Stimulated activated CD8-positive, alpha-beta memory T cell treated with anti-CD3 and anti-CD28 coated beads, Interleukin-2, amount 100 ng/mL, for 48 hours (primary cell): ENCODE results near the gene TPBG.
"Not testable (repeated sequence)": the region's sequence is repeated elsewhere in the genome, so short reads cannot be mapped to it uniquely, and the experiment has no call there.

Experiments
- DNase-seq, 2 donors: peaks; one replicate each; pipeline ENCODE4 v3.0.0-alpha.2; 2020; ENCODE audit warnings: low read depth in 2 of 2

The TPBG gene

DNA sequence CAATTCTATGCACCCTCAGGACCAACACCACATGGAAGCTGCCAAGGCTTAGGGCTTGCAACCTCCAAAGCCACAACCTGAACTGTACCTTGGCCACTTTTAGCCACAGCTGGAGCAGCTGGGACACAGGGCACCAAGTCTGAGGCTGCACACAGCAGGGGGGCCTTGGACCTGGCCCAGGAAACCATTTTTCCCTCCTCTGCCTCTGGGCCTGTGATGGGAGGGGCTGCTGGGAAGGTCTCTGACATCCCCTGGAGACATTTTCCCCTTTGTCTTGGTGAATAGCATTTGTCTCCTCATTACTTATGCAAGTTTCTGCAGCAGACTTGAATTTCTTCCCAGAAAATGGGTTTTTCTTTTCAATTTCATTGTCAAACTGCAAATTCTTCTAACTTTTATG, 13.0 kb downstream of the TPBG start:
- DNase-seq, result no peak

DNA sequence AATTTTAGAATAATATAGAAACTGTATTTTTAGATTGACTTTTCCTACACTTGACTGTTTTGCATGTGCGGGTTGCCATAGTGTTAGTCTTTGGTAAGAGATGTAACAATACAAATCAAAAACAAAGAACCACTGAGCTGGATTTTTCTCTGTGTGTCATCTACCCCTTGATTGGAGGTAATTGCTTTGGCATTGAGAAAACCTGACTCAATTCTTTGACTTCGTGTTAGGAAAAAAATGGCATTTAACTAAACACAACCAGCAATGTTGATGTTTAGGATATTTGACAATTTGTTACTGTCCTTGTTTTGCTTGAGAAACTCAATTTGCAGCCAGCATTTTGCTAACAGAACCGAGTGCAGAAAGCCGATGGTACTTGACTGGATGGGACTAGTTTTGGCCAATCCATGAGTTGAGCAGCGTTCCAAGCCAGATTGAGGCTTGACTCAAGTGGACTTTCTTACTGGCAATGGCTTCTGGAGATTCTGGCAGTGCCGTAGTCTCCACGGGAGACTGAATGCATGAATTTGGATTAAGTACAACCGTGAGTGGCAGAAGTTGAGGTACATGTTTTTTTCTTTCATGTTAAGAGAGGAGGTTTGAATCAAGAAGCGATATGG, 17.1 kb downstream of the TPBG start:
- no peak for DNase-seq

DNA sequence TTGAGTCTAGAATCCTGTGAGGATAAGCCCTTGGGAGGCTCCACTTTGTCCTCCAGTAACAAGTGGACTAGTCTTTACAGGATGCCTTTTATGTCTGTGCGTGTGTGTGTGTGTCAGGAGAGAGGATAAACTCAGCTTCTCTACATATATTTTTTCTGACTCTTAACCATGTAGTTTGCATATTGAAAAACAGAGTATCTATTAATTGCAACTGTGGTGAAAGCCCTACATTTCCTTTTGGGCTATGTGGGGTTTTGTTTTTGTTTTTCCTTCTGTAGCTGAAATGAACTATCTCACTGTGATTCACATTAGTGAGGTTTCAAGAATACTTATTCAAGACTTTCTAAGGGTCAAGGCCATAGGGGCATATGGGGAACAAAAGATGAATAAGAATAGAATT, 17.7 kb downstream of the TPBG start:
- DNase-seq, result no peak

DNA sequence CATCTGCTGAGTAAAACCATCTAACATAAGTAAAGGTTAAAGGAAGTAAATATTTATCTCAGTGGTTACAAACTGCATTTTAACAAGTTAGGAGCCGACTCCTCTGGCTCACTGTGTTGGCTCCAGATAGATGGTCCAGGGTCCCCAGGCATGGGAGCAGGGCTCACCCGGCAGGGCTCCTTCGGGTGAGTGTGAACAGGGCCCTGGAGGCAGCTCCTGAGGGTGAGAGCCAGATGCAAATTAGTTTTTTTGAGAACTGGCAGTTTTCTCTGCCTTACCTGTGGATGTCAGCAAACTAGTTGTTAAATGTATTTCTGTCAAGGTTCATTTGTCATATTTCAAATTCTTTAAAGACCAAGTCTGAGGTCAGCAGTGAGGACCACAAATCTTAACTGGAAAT, 21.5 kb downstream of the TPBG start:
- no peak for DNase-seq

DNA sequence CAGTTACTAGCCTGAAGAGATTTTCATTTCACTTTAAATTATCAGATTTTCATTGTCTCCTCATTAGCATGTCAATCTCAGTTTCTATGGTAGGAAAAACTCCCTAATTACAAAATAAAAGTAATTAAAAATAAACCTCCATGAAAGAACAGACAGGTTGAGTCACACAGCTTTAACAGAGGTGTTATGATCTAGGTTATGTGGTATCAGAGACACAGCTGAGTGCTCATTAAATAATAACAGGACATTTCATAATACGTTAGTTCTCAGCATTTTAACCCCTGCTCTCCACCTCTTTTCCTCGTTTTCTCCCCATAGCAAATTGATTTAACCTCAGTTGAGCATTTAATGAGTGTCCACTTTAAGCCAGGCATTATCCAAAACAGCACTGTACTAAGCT, 21.9 kb downstream of the TPBG start:
- no peak for DNase-seq

DNA sequence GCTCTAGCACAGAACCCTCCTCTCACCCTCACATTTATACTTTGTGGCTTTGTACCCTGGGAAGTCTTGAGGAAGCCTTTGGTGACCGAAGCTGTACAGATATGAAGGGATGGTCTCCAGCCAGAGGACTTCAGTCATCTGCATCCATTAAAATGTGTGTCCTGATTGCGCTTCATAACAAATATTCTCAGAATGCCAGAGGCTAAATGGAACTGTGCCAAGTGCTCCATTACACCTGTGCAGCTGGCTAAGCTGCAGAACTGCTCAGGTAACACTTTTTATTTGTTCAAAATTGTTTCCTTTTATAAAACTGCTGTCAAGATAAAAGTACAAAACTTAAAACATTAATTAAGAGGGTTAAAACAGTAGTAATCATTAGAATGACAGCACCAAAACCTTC, 22.3 kb downstream of the TPBG start:
- no peak for DNase-seq

DNA sequence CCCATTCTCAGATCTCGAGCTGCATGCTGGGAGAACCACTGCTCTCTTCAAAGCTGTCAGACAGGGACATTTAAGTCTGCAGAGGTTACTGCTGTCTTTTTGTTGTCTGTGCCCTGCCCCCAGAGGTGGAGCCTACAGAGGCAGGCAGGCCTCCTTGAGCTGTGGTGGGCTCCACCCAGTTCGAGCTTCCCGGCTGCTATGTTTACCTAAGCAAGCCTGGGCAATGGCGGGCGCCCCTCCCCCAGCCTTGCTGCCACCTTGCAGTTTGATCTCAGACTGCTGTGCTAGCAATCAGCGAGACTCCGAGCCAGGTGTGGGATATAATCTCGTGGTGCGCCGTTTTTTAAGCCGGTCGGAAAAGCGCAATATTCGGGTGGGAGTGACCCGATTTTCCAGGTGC, 31.2 kb downstream of the TPBG start:
- DNase-seq, result not testable (repeated sequence)

DNA sequence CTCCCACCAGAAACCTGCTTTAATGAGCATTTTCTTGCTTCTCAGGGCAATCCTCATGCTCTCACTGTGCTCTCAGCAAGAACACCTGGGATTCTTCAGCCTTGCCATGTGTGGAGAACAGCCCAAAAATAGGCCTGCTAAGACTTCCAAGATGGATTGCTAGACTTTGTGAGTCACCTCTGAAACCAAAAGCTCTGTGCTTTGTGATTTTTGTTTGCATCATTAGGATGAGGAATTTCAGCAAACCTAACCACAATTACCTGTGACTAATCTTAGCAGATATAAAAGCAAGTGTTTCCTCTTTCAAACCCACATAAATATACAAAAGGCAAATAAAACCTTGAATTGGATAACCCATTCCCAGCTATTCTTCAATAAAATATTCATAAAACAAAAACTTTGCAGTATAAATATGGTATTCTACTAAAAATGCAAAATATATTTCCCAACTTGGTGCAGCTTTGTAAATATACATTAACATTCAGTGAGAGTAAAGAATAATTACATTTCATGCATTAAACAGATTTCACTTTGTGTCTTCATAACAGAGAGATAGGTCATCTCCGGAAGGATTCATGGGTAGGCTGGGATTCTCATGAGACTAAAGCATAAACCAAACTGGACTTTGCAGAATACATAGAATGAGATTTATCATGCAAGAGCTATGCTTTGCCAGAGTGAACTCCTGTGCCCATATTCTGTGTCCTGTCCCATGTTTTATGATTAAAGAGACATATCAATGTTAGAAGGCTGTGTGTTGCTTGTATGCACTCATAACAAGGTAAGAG, 33.5 kb downstream of the TPBG start:
- DNase-seq, result no peak

DNA sequence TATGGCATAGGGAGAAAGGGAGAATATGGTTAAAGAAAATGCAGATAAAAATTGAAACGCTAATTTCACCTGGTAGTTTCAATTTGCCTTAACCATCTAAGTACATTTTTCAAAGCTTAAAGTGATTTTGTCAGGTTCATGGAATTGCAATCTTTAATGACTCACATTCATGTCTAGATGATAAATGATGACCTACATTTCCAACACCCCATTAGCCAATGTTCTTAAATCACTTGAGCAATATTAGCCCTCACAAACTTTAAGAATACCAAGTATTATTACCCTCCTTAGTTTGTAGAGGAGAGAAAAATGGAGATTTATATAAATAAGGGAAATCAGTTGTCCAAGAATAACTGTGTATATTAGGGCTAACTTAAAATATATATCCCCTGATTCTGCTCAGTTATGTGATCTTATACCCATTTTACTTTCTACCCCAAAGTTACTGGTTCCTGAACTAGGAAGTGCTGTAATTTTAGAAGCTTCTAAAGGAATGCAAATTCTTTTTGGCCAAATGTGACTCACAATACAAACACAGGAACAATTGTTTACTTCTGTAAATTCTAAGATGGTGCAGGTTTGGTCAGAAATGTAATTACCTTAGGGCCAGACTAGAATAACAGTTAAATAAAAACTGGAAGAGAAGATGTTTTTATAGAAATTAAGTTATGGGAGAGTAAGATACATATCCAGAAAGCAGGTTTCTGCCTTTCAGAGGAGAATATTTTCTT, 34.5 kb downstream of the TPBG start:
- no peak for DNase-seq

DNA sequence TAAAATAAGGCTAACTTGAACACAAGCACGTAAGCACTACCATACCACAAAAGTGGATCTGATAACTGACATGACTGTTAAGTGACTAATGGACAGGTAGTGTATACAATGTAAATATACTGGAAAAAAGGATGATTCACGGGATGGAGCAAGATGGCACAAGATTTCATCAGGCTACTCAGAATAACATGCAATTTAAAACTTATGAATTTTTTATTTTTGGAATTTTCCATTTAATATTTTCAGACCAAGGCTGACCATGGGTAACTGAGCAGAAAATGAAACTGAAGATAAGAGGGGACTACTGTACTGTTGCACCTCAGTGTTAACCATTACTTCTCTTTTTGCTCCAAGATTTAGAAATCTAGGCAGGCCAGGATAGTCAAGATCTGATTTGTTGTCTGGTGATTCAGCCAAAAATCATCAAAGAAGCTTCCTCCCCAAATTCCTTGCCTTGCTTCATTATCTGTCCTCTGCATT, 45.4 kb downstream of the TPBG start:
- no peak for DNase-seq

DNA sequence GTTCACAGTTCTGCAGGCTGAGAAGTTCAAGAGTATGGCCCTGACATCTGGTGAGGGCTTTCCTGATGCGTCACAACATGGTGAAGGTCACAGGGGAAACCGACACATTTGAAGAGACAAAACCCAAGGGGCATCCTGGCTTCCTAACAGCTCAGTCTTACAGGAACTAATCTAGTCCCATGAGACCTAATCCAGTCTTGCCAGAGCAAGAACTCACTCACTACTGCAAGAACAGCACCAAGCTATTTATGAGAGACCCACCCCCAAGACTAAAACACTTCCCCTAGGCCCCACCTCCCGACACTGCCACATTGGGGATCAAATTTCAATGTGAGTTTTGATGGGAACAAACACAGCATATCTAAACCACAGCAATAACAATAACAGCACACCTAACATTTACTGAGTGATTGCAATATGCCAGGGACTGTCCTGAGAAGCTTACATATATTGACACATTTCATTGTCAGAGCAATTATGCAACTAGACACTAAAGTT, 46.6 kb downstream of the TPBG start:
- no peak for DNase-seq

DNA sequence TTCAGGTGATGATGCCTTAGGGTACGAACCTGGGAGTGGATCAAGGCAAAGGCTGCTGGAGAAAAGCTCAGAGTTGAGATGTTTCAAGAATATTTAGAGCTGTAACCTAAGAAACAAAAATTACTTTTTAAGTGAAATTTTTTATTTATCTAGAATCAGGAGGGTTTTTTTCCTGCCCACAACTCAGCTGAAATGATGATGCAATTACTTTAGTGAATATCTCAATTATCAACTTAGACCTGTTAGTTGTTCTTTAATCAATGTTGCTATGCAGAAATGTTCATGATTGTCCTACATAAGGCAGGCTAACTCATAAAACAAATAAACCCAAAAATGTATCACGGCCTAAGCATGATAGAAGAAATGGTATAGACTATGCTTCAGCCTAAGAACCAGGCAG, 50.3 kb downstream of the TPBG start:
- DNase-seq, result no peak

DNA sequence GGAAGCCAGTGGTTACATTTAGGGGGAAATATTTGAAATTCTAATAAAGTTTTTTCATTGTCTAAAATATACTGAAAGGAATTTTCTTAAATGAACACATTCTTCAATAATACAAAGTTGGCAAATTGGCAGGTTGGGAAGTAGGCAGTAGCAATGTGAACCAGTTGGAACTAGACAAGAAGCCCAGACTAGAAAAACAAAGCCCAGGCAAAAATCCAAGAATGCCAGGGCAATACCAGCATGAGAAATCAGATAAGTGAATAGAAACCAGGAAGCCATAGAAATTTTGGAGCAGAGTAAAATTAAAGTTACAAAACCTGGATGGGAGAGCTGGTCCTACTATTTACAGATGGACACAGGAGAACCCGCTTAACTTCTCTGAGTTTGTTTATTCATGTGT, 52.2 kb downstream of the TPBG start:
- no peak for DNase-seq

DNA sequence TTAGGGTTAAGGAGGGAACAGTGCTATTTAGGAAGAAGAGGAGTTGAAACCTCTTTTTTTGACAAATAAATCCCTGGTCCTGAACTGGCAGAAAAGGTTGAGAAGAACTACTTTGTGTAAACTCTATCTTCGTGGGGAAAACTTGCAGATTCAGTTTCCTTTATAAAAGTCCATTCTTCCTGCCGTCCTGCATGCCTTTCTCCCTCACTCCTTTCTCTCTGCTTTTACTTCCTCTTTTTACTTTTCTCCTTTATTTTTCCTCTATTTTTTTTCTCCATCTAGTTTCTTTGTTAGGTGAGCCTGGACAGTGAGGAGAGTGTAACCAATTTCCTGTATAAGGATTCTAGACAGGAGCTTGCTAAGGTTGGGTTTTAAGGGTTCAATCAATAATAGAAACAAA, 52.7 kb downstream of the TPBG start:
- DNase-seq, result no peak
